HCT116 (cell line): ENCODE data around the gene GALNS. TPM values are rescaled to one million over a fixed set of nuclear protein-coding genes. Genes with fewer than 3 reads are reported as not detected.

Source experiments
- ATAC-seq: fragments of 200-7000 bp; cut with Tn5 transposase; 2 replicates; pipeline ENCODE4 v1.9.1; 2020; ENCODE audit warnings: mild to moderate bottlenecking, moderate library complexity
- BruUV-seq: library from RNA; stranded (reverse); fragments of 400-500 nt; replicated peaks from 2 replicates; lab custom pipeline; 2021; lab: Mats Ljungman, UMichigan
- CTCF ChIA-PET: fragments of 300-600 bp; sonication (Branson Sonifier 250); formaldehyde crosslinking; loops from one replicate; lab custom pipeline; 2021; ENCODE audit warnings: antibody characterized with exemption; lab: Charles Lee
- POLR2A ChIA-PET: fragments of 300-600, 350-600 bp; sonication (Branson Sonifier 250); formaldehyde crosslinking; loops from one replicate; lab custom pipeline; 2021; ENCODE audit warnings: antibody characterized with exemption; lab: Charles Lee
- RAD21 ChIA-PET, 2 experiments: fragments of 300-600 bp; sonication (Branson Sonifier 250); formaldehyde crosslinking; loops; one replicate each; lab custom pipeline; 2023; ENCODE audit warnings: low total read pairs in 2 of 2; ENCODE audit not compliant: uncharacterized antibody in 2 of 2, unreplicated experiment in 2 of 2, low non-redundant PET in 1 of 2; lab: Charles Lee
- DNase-seq: peaks from one replicate; pipeline ENCODE4 v3.0.0-alpha.2; 2010; ENCODE audit warnings: low read depth, low spot score
- H2AFZ ChIP-seq: fragments of 200-600 bp; shearing (Covaris generic), sonication (generic); 2 replicates; pipeline ENCODE4 v1.6.1; 2017; ENCODE audit warnings: low read depth, mixed run types, mixed read lengths, antibody characterized with exemption, low read length; ENCODE audit not compliant: poor library complexity, severe bottlenecking
- H3K27ac ChIP-seq: 2 replicates; pipeline ENCODE4 v1.5.1; 2012; ENCODE audit warnings: low read depth, low read length
- H3K27me3 ChIP-seq: fragments of 200-600 bp; sonication (generic); 2 replicates; pipeline ENCODE4 v1.6.1; 2016; ENCODE audit warnings: mixed run types, low read length, mixed read lengths; ENCODE audit not compliant: insufficient read depth
- H3K36me3 ChIP-seq, 2 experiments: fragments of 200-500 bp in 1 of 2; fragments of 200-600 bp in 1 of 2; sonication (Bioruptor generic) in 1 of 2; sonication (generic) in 1 of 2; 2 replicates each; pipeline versions ENCODE4 v1.5.1 to v1.6.1; 2014 to 2016; ENCODE audit warnings: low read length in 2 of 2, inconsistent platforms in 1 of 2, mixed read lengths in 1 of 2, mixed run types in 1 of 2; ENCODE audit not compliant: insufficient read depth in 2 of 2, control insufficient read depth in 1 of 2
- H3K4me1 ChIP-seq, 2 experiments: fragments of 200-600 bp in 1 of 2; sonication (generic) in 1 of 2; 2 replicates each; pipeline versions ENCODE4 v1.5.1 to v1.6.1; 2012 to 2017; ENCODE audit warnings: low read length in 2 of 2, inconsistent platforms in 1 of 2, mild to moderate bottlenecking in 1 of 2, mixed read lengths in 1 of 2, mixed run types in 1 of 2, moderate library complexity in 1 of 2; ENCODE audit not compliant: insufficient read depth in 2 of 2, control insufficient read depth in 1 of 2
- H3K4me2 ChIP-seq: fragments of 200-600 bp; sonication (generic); 2 replicates; pipeline ENCODE4 v1.6.1; 2017; ENCODE audit warnings: mixed run types, low read length, mixed read lengths
- H3K4me3 ChIP-seq, 2 experiments: fragments of 200-600 bp in 1 of 2; sonication (generic) in 1 of 2; replicated peaks in 1 of 2; 2 replicates each; pipeline ENCODE4 v1.5.1; 2011 to 2016; ENCODE audit warnings: low read length in 2 of 2, control low read depth in 1 of 2, low read depth in 1 of 2, mild to moderate bottlenecking in 1 of 2, mixed read lengths in 1 of 2, mixed run types in 1 of 2
- H3K79me2 ChIP-seq: fragments of 200-600 bp; sonication (generic); 2 replicates; pipeline ENCODE4 v1.6.1; 2017; ENCODE audit warnings: mild to moderate bottlenecking, mixed run types, low read length, moderate library complexity, mixed read lengths; ENCODE audit not compliant: insufficient read depth
- H3K9ac ChIP-seq: fragments of 200-600 bp; sonication (generic); 2 replicates; pipeline ENCODE4 v1.6.1; 2016; ENCODE audit warnings: low read length, mixed read lengths
- H3K9me2 ChIP-seq: fragments of 200-600 bp; sonication (generic), shearing (Covaris generic); 2 replicates; pipeline ENCODE4 v1.6.1; 2017; ENCODE audit warnings: mixed run types, mild to moderate bottlenecking, moderate library complexity; ENCODE audit not compliant: insufficient read depth
- H3K9me3 ChIP-seq, 2 experiments: fragments of 200-500 bp in 1 of 2; fragments of 200-600 bp in 1 of 2; sonication (Bioruptor generic) in 1 of 2; sonication (generic) in 1 of 2; 2 replicates each; pipeline ENCODE4 v1.6.1; 2014 to 2017; ENCODE audit warnings: low read length in 2 of 2, mixed read lengths in 2 of 2, inconsistent platforms in 1 of 2, low read depth in 1 of 2, mild to moderate bottlenecking in 1 of 2, mixed run types in 1 of 2, moderate library complexity in 1 of 2; ENCODE audit not compliant: control insufficient read depth in 1 of 2, insufficient read depth in 1 of 2
- H4K20me1 ChIP-seq: fragments of 200-600 bp; sonication (generic), shearing (Covaris generic); 2 replicates; pipeline ENCODE4 v1.6.1; 2017; ENCODE audit warnings: mixed run types, mild to moderate bottlenecking, moderate library complexity; ENCODE audit not compliant: insufficient read depth
- CBX3 ChIP-seq: IDR thresholded peaks from 2 replicates; pipeline ENCODE4 v1.6.1; 2012; ENCODE audit warnings: low read depth
- EGR1 ChIP-seq: IDR thresholded peaks from 2 replicates; pipeline ENCODE4 v1.6.1; 2012; ENCODE audit warnings: low read depth
- EZH2 ChIP-seq: fragments of 200-600 bp; sonication (generic); IDR thresholded peaks from 2 replicates; pipeline ENCODE4 v1.6.1; 2017; ENCODE audit warnings: antibody characterized with exemption, mixed run types
- FOSL1 ChIP-seq: IDR thresholded peaks from 2 replicates; pipeline ENCODE4 v1.6.1; 2012; ENCODE audit warnings: low read depth
- POLR2AphosphoS5 ChIP-seq: IDR thresholded peaks from 2 replicates; pipeline ENCODE4 v1.6.1; 2011; ENCODE audit warnings: mild to moderate bottlenecking, low read depth, low read length, moderate library complexity
- RAD21 ChIP-seq: IDR thresholded peaks from 2 replicates; pipeline ENCODE4 v1.6.1; 2012; ENCODE audit warnings: low read depth, mild to moderate bottlenecking
- SP1 ChIP-seq: IDR thresholded peaks from 2 replicates; pipeline ENCODE4 v1.6.1; 2012; ENCODE audit warnings: low read depth
- SRF ChIP-seq: IDR thresholded peaks from 2 replicates; pipeline ENCODE4 v1.6.1; 2012; ENCODE audit warnings: low read depth
- ZNF274 ChIP-seq: fragments of 200-500 bp; sonication (Bioruptor generic); IDR thresholded peaks from 2 replicates; pipeline ENCODE4 v1.6.1; 2014; ENCODE audit warnings: mild to moderate bottlenecking, low read depth, low read length, inconsistent platforms
- intact Hi-C: fragments of 100-400 bp; cut with micrococcal nuclease; formaldehyde crosslinking; loops from 2 replicates; pipeline ENCODE4 v1.10.0; 2022
- total RNA-seq: library from RNA; stranded (reverse); gene quantifications from one replicate; pipeline ENCODE4 v1.2.1, GENCODE V29; 2021; ENCODE audit not compliant: unreplicated experiment
- TF ChIP-seq, protein P1 (sequence below): IDR thresholded peaks from 2 replicates; pipeline ENCODE4 v1.6.1; 2012
- TF ChIP-seq, protein P2 (sequence below), 3 experiments: fragments of 200-600 bp in 1 of 3; sonication (generic) in 1 of 3; IDR thresholded peaks in 2 of 3; conservative IDR thresholded peaks in 1 of 3; 2 replicates each; pipeline ENCODE4 v1.5.1; 2012 to 2017; ENCODE audit warnings: low read depth in 2 of 3, low read length in 2 of 3, antibody characterized with exemption in 1 of 3, borderline replicate concordance in 1 of 3, control low read depth in 1 of 3, mild to moderate bottlenecking in 1 of 3, mixed read lengths in 1 of 3, mixed run types in 1 of 3, moderate library complexity in 1 of 3; ENCODE audit not compliant: insufficient read depth in 1 of 3

GALNS gene
- total RNA-seq, 1 experiment from 2014 or later: 44.6 TPM

DNA sequence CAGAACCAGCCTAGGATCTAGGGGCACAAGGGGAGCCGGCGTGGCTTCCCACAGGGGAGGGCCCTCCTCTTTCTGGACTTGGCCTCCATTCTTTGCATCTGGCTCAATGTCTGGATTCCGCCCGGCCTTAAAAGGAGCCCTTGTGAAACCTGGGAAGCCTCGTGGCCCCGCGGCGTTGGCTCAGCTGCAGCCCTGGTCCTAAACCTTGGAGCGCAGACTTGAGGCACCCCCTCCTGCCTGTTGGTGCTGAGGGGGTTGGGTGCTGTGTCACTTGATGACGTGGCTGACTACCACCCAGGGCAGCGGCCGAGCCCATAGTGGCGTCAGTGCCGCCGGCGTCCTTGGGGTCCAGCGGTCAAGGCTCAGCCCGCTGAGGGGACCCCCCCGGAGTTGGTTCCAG is 4.6 kb upstream of the GALNS start:
- intact Hi-C loops: no loop called here
- no TSS peak for BruUV-seq
- Histone ChIP-seq H4K20me1 (no peaks in the 10 kb centered on the region), H3K9me2 (no peaks in the 10 kb centered on the region), H3K4me3 (no peak overlapping the region), H3K9ac (no peak overlapping the region), H3K27me3 (no peaks in the 10 kb centered on the region), H2AFZ (no peak overlapping the region), H3K4me2 (no peak overlapping the region), H3K79me2 (peaks cover 18% of the 10 kb centered on the region), H3K4me1 (peaks cover 5 to 9% of the 10 kb centered on the region in 2 experiments), H3K36me3 (peaks cover 25 to 28% of the 10 kb centered on the region in 2 experiments; a peak in 3 of 4 replicates), H3K27ac (no peak overlapping the region), H3K9me3 (no peaks in the 10 kb centered on the region)
- ChIA-PET RAD21 (no interaction called here), CTCF (no interaction called here), POLR2A (no interaction called here)
- ATAC-seq (no peak), DNase-seq (no peak)
- TF ChIP-seq SP1: no peak
- TF ChIP-seq FOSL1: no peak
- no peak for TF ChIP-seq CBX3
- no peak for TF ChIP-seq RAD21
- TF ChIP-seq SRF: no peak
- TF ChIP-seq EGR1: no peak
- TF ChIP-seq EZH2: no peak
- TF ChIP-seq, protein P1, sequence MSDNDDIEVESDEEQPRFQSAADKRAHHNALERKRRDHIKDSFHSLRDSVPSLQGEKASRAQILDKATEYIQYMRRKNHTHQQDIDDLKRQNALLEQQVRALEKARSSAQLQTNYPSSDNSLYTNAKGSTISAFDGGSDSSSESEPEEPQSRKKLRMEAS: no peak
- no peak for TF ChIP-seq POLR2AphosphoS5
- no peak for TF ChIP-seq ZNF274
- TF ChIP-seq, protein P2, sequence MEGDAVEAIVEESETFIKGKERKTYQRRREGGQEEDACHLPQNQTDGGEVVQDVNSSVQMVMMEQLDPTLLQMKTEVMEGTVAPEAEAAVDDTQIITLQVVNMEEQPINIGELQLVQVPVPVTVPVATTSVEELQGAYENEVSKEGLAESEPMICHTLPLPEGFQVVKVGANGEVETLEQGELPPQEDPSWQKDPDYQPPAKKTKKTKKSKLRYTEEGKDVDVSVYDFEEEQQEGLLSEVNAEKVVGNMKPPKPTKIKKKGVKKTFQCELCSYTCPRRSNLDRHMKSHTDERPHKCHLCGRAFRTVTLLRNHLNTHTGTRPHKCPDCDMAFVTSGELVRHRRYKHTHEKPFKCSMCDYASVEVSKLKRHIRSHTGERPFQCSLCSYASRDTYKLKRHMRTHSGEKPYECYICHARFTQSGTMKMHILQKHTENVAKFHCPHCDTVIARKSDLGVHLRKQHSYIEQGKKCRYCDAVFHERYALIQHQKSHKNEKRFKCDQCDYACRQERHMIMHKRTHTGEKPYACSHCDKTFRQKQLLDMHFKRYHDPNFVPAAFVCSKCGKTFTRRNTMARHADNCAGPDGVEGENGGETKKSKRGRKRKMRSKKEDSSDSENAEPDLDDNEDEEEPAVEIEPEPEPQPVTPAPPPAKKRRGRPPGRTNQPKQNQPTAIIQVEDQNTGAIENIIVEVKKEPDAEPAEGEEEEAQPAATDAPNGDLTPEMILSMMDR (IDR thresholded peaks at IDR 0.05 in 2 of 3, conservative IDR thresholded peaks at IDR 0.05 in 1 of 3; ENCODE audit: borderline replicate concordance in 1 of 3, insufficient read depth in 1 of 3, low read depth in 2 of 3, low read length in 2 of 3): no peak
